IgD-negative memory B cell (primary cell): ENCODE results near the gene SMIM5. TPM values are rescaled to one million over a fixed set of nuclear protein-coding genes. Genes with fewer than 3 reads are reported as not detected.
A peak's percentile ranks its signal among the peaks of the same experiment; 100 is the strongest.

Experiments
- H3K27ac Mint-ChIP-seq, 3 donors: one replicate each; pipeline ENCODE4 v1.8.0; 2020 to 2022; ENCODE audit warnings: mild to moderate bottlenecking in 3 of 3, mixed read lengths in 3 of 3, moderate library complexity in 1 of 3
- H3K27me3 Mint-ChIP-seq: one replicate; pipeline ENCODE4 v1.8.0; 2021; ENCODE audit warnings: mixed read lengths
- H3K36me3 Mint-ChIP-seq: one replicate; pipeline ENCODE4 v1.8.0; 2020; ENCODE audit warnings: mild to moderate bottlenecking, mixed read lengths
- H3K4me1 Mint-ChIP-seq, 3 donors: one replicate each; pipeline ENCODE4 v1.8.0; 2020 to 2022; ENCODE audit warnings: mixed read lengths in 3 of 3, mild to moderate bottlenecking in 1 of 3
- H3K4me3 Mint-ChIP-seq, 4 donors: one replicate each; pipeline ENCODE4 v1.8.0; 2020 to 2022; ENCODE audit warnings: mild to moderate bottlenecking in 4 of 4, mixed read lengths in 4 of 4, moderate library complexity in 3 of 4
- H3K9me3 Mint-ChIP-seq, 3 donors: one replicate each; pipeline ENCODE4 v1.8.0; 2020 to 2021; ENCODE audit warnings: mixed read lengths in 3 of 3, mild to moderate bottlenecking in 1 of 3
- polyA plus RNA-seq: library from polyadenylated mRNA; unstranded; fragments of 300-500 nt; fragmentation: Illumina TruSeq; gene quantifications from one replicate; pipeline ENCODE4 v1.2.3, GENCODE V29; 2021

Gene SMIM5
- polyA plus RNA-seq, 1 donor from 2014 or later = 0.36 TPM

GRCh38 chr17:75614556-75615270, 18.5 kb upstream of the SMIM5 start:
- Mint-ChIP-seq H3K4me3 (no peak overlapping the region), H3K27me3 (no peaks in the 10 kb centered on the region), H3K27ac (no peak overlapping the region), H3K36me3 (no peaks in the 10 kb centered on the region), H3K4me1 (no peaks in the 10 kb centered on the region), H3K9me3 (no peaks in the 10 kb centered on the region)

GRCh38 chr17:75615301-75615700, 17.9 kb upstream of the SMIM5 start:
- Mint-ChIP-seq H3K9me3 (no peaks in the 10 kb centered on the region), H3K36me3 (no peaks in the 10 kb centered on the region), H3K4me1 (no peaks in the 10 kb centered on the region), H3K27me3 (no peaks in the 10 kb centered on the region), H3K4me3 (no peak overlapping the region), H3K27ac (no peak overlapping the region)

GRCh38 chr17:75616521-75617122, 16.6 kb upstream of the SMIM5 start:
- no peaks in the 10 kb centered on the region for H3K9me3 Mint-ChIP-seq
- H3K27me3 Mint-ChIP-seq = no peaks in the 10 kb centered on the region
- H3K4me3 Mint-ChIP-seq = no peak overlapping the region
- no peaks in the 10 kb centered on the region for H3K36me3 Mint-ChIP-seq
- H3K27ac Mint-ChIP-seq = no peak overlapping the region
- H3K4me1 Mint-ChIP-seq = no peaks in the 10 kb centered on the region

GRCh38 chr17:75617218-75617617, 16.0 kb upstream of the SMIM5 start:
- H3K4me1 Mint-ChIP-seq = peaks cover 0 to 3% (median 0%) of the 10 kb centered on the region in 3 donors
- no peaks in the 10 kb centered on the region for H3K36me3 Mint-ChIP-seq
- H3K27ac Mint-ChIP-seq = no peak overlapping the region
- no peaks in the 10 kb centered on the region for H3K27me3 Mint-ChIP-seq
- H3K4me3 Mint-ChIP-seq = no peak overlapping the region
- H3K9me3 Mint-ChIP-seq = no peaks in the 10 kb centered on the region

GRCh38 chr17:75617675-75618074, 15.6 kb upstream of the SMIM5 start:
- H3K4me1 Mint-ChIP-seq = peaks cover 0 to 3% (median 2%) of the 10 kb centered on the region in 3 donors
- H3K9me3 Mint-ChIP-seq = no peaks in the 10 kb centered on the region
- no peak overlapping the region for H3K4me3 Mint-ChIP-seq
- H3K27ac Mint-ChIP-seq = no peak overlapping the region
- no peaks in the 10 kb centered on the region for H3K36me3 Mint-ChIP-seq
- no peaks in the 10 kb centered on the region for H3K27me3 Mint-ChIP-seq

- Mint-ChIP-seq H3K4me1 (peaks cover 0 to 3% (median 2%) of the 10 kb centered on the region in 3 donors), H3K27ac (no peak overlapping the region), H3K4me3 (no peak overlapping the region), H3K9me3 (no peaks in the 10 kb centered on the region), H3K27me3 (no peaks in the 10 kb centered on the region), H3K36me3 (no peaks in the 10 kb centered on the region)
Observed at GRCh38 chr17:75619506-75620431, 13.5 kb upstream of the SMIM5 start.

- Mint-ChIP-seq H3K36me3 (no peaks in the 10 kb centered on the region), H3K27ac (no peak overlapping the region), H3K4me1 (peaks cover 0 to 3% (median 2%) of the 10 kb centered on the region in 3 donors), H3K9me3 (no peaks in the 10 kb centered on the region), H3K4me3 (no peak overlapping the region), H3K27me3 (no peaks in the 10 kb centered on the region)
Observed at GRCh38 chr17:75621489-75621888, 11.7 kb upstream of the SMIM5 start.

GRCh38 chr17:75622076-75622475, 11.2 kb upstream of the SMIM5 start:
- peak overlapping the region in 1 of 4 donors; percentile 39 for H3K4me3 Mint-ChIP-seq
- H3K9me3 Mint-ChIP-seq = no peaks in the 10 kb centered on the region
- H3K4me1 Mint-ChIP-seq = peaks cover 0 to 3% (median 2%) of the 10 kb centered on the region in 3 donors
- H3K27me3 Mint-ChIP-seq = no peaks in the 10 kb centered on the region
- H3K27ac Mint-ChIP-seq = peak overlapping the region in 1 of 3 donors; percentile 94
- no peaks in the 10 kb centered on the region for H3K36me3 Mint-ChIP-seq

- Mint-ChIP-seq H3K9me3 (no peaks in the 10 kb centered on the region), H3K27me3 (no peaks in the 10 kb centered on the region), H3K36me3 (no peaks in the 10 kb centered on the region), H3K4me3 (peak overlapping the region in 1 of 4 donors; percentile 33), H3K27ac (peak overlapping the region in 1 of 3 donors; percentile 94), H3K4me1 (peaks cover 0 to 3% (median 2%) of the 10 kb centered on the region in 3 donors)
Observed at GRCh38 chr17:75622771-75623273, 10.4 kb upstream of the SMIM5 start.

GRCh38 chr17:75623386-75623785, 9.8 kb upstream of the SMIM5 start:
- H3K36me3 Mint-ChIP-seq = no peaks in the 10 kb centered on the region
- H3K4me1 Mint-ChIP-seq = peaks cover 0 to 3% (median 2%) of the 10 kb centered on the region in 3 donors
- H3K27ac Mint-ChIP-seq = no peak overlapping the region
- no peaks in the 10 kb centered on the region for H3K9me3 Mint-ChIP-seq
- H3K4me3 Mint-ChIP-seq = no peak overlapping the region
- no peaks in the 10 kb centered on the region for H3K27me3 Mint-ChIP-seq

GRCh38 chr17:75624021-75624420, 9.2 kb upstream of the SMIM5 start:
- Mint-ChIP-seq H3K9me3 (no peaks in the 10 kb centered on the region), H3K4me1 (peaks cover 0 to 3% (median 2%) of the 10 kb centered on the region in 3 donors), H3K27me3 (no peaks in the 10 kb centered on the region), H3K36me3 (no peaks in the 10 kb centered on the region), H3K4me3 (no peak overlapping the region), H3K27ac (peak overlapping the region in 1 of 3 donors; percentile 27)

GRCh38 chr17:75624714-75625345, 8.4 kb upstream of the SMIM5 start:
- no peak overlapping the region for H3K27ac Mint-ChIP-seq
- no peaks in the 10 kb centered on the region for H3K36me3 Mint-ChIP-seq
- H3K27me3 Mint-ChIP-seq = no peaks in the 10 kb centered on the region
- H3K4me3 Mint-ChIP-seq = no peak overlapping the region
- no peaks in the 10 kb centered on the region for H3K9me3 Mint-ChIP-seq
- peaks cover 0 to 3% (median 2%) of the 10 kb centered on the region in 3 donors for H3K4me1 Mint-ChIP-seq

GRCh38 chr17:75625813-75626486, 7.3 kb upstream of the SMIM5 start:
- no peaks in the 10 kb centered on the region for H3K36me3 Mint-ChIP-seq
- H3K27ac Mint-ChIP-seq = peak overlapping the region in 1 of 3 donors; percentile 80
- H3K4me3 Mint-ChIP-seq = no peak overlapping the region
- H3K27me3 Mint-ChIP-seq = no peaks in the 10 kb centered on the region
- H3K4me1 Mint-ChIP-seq = peaks cover 0 to 3% (median 2%) of the 10 kb centered on the region in 3 donors
- H3K9me3 Mint-ChIP-seq = no peaks in the 10 kb centered on the region

- no peak overlapping the region for H3K4me3 Mint-ChIP-seq
- H3K36me3 Mint-ChIP-seq = no peaks in the 10 kb centered on the region
- no peaks in the 10 kb centered on the region for H3K27me3 Mint-ChIP-seq
- H3K9me3 Mint-ChIP-seq = no peaks in the 10 kb centered on the region
- H3K4me1 Mint-ChIP-seq = peaks cover 0 to 3% (median 2%) of the 10 kb centered on the region in 3 donors
- peak overlapping the region in 1 of 3 donors; percentile 80 for H3K27ac Mint-ChIP-seq
Observed at GRCh38 chr17:75626496-75627038, 6.7 kb upstream of the SMIM5 start.
